MCF 10A (cell line): ENCODE data around the gene BRICD5. TPM values are rescaled to one million over a fixed set of nuclear protein-coding genes. Genes with fewer than 3 reads are reported as not detected.

Source experiments
- BruUV-seq: library from RNA; stranded (reverse); fragments of 400-500 nt; replicated peaks from 2 replicates; lab custom pipeline; 2021; lab: Mats Ljungman, UMichigan
- CTCF ChIA-PET: fragments of 300-600 bp; sonication (Branson Sonifier 250); formaldehyde crosslinking; extraction: SDS; loops from one replicate; lab custom pipeline; 2021; ENCODE audit warnings: antibody characterized with exemption, inconsistent platforms; lab: Yijun Ruan, JAX
- POLR2A ChIA-PET: fragments of 300-600, 350-650 bp; sonication (Branson Sonifier 250); formaldehyde crosslinking; extraction: SDS; loops from one replicate; lab custom pipeline; 2020; ENCODE audit warnings: antibody characterized with exemption, inconsistent platforms; lab: Yijun Ruan, JAX
- DNase-seq: peaks from one replicate; pipeline ENCODE4 v3.0.0-alpha.2; 2018; ENCODE audit not compliant: unreplicated experiment
- H3K27ac Mint-ChIP-seq: one replicate; pipeline ENCODE4 v1.8.0; 2022; ENCODE audit warnings: mild to moderate bottlenecking, low read depth, mixed read lengths; ENCODE audit not compliant: unreplicated experiment
- H3K27me3 Mint-ChIP-seq: one replicate; pipeline ENCODE4 v1.8.0; 2022; ENCODE audit warnings: mixed read lengths; ENCODE audit not compliant: insufficient read depth, unreplicated experiment
- H3K36me3 Mint-ChIP-seq: one replicate; pipeline ENCODE4 v1.8.0; 2022; ENCODE audit warnings: mild to moderate bottlenecking, moderate library complexity, mixed read lengths; ENCODE audit not compliant: insufficient read depth, unreplicated experiment
- H3K4me1 Mint-ChIP-seq: one replicate; pipeline ENCODE4 v1.8.0; 2022; ENCODE audit warnings: mixed read lengths; ENCODE audit not compliant: insufficient read depth, unreplicated experiment
- H3K4me3 Mint-ChIP-seq: one replicate; pipeline ENCODE4 v1.8.0; 2022; ENCODE audit warnings: mild to moderate bottlenecking, moderate library complexity, mixed read lengths; ENCODE audit not compliant: unreplicated experiment
- H3K9me3 Mint-ChIP-seq: one replicate; pipeline ENCODE4 v1.8.0; 2022; ENCODE audit warnings: mixed read lengths; ENCODE audit not compliant: unreplicated experiment
- intact Hi-C: fragments of 100-400 bp; cut with micrococcal nuclease; formaldehyde crosslinking; loops from 2 replicates; pipeline ENCODE4 v1.14.1; 2022
- total RNA-seq: library from RNA; stranded (reverse); gene quantifications from 2 replicates; pipeline ENCODE4 v1.2.3, GENCODE V29; 2022
- TF ChIP-seq, protein P1 (sequence below): fragments of 200-600 bp; IDR thresholded peaks from one replicate; pipeline ENCODE4 v1.8.0; 2022; ENCODE audit warnings: antibody characterized with exemption, mild to moderate bottlenecking; ENCODE audit not compliant: unreplicated experiment

The BRICD5 gene
- total RNA-seq, 1 experiment from 2014 or later: 4.6 TPM

DNA sequence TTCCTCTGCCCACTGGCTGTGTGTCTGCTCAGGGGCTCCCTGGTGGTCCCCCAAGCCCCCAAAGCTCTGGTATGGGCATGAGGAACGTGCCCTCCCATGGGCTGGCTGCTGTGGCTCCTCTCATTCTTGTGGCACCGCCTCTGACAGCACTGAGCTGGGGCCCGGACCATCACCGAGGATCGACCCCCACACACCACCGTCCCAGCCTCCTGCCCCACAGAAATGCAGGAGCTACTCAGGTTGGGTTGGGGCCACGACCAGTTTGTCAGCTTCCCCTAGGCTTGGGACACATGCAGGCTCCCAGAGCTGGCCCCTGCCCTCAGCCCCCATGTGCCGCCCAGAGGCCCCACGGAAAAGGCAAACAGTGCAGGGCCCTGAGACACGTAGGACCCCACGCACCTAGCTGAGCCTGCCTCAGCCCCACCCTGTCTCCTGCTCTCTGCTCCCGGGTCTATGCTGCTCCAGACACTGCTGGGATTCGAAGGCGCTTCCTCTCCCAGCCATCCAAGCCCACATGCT, 11.0 kb downstream of the BRICD5 start:
- H3K27ac Mint-ChIP-seq: no peak overlapping the region
- ChIA-PET POLR2A (interaction anchor here (1.4 kb wide), 1 partner anchor 38 kb away, joined by 3 read pairs; no protein-coding TSS in a partner anchor), CTCF (no interaction called here)
- no peaks in the 10 kb centered on the region for H3K36me3 Mint-ChIP-seq
- TF ChIP-seq, protein P1, sequence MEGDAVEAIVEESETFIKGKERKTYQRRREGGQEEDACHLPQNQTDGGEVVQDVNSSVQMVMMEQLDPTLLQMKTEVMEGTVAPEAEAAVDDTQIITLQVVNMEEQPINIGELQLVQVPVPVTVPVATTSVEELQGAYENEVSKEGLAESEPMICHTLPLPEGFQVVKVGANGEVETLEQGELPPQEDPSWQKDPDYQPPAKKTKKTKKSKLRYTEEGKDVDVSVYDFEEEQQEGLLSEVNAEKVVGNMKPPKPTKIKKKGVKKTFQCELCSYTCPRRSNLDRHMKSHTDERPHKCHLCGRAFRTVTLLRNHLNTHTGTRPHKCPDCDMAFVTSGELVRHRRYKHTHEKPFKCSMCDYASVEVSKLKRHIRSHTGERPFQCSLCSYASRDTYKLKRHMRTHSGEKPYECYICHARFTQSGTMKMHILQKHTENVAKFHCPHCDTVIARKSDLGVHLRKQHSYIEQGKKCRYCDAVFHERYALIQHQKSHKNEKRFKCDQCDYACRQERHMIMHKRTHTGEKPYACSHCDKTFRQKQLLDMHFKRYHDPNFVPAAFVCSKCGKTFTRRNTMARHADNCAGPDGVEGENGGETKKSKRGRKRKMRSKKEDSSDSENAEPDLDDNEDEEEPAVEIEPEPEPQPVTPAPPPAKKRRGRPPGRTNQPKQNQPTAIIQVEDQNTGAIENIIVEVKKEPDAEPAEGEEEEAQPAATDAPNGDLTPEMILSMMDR: no peak
- H3K27me3 Mint-ChIP-seq: no peaks in the 10 kb centered on the region
- intact Hi-C loops: no loop called here
- no TSS peak for BruUV-seq
- H3K4me1 Mint-ChIP-seq: peaks cover 4% of the 10 kb centered on the region
- no peaks in the 10 kb centered on the region for H3K9me3 Mint-ChIP-seq
- no peak for DNase-seq
- no peak overlapping the region for H3K4me3 Mint-ChIP-seq

GRCh38 chr16:2199095-2199494, 11.6 kb downstream of the BRICD5 start:
- ChIA-PET POLR2A (interaction anchor here (1.0 to 1.4 kb wide), 2 partner anchors 38 to 48 kb away, joined by 3 to 4 read pairs; no protein-coding TSS in a partner anchor), CTCF (no interaction called here)
- Mint-ChIP-seq H3K27me3 (no peaks in the 10 kb centered on the region), H3K36me3 (no peaks in the 10 kb centered on the region), H3K4me3 (no peak overlapping the region), H3K9me3 (no peaks in the 10 kb centered on the region), H3K4me1 (no peaks in the 10 kb centered on the region), H3K27ac (no peak overlapping the region)
- intact Hi-C loops: no loop called here
- no TSS peak for BruUV-seq
- TF ChIP-seq, protein P1: no peak
- DNase-seq: no peak

- Mint-ChIP-seq H3K4me3 (no peak overlapping the region), H3K27me3 (no peaks in the 10 kb centered on the region), H3K4me1 (no peaks in the 10 kb centered on the region), H3K9me3 (no peaks in the 10 kb centered on the region), H3K27ac (no peak overlapping the region), H3K36me3 (no peaks in the 10 kb centered on the region)
- no peak for DNase-seq
- intact Hi-C loops: no loop called here
- BruUV-seq: no TSS peak
- TF ChIP-seq, protein P1: no peak
- ChIA-PET CTCF (no interaction called here), POLR2A (interaction anchor here (0.7 to 1.0 kb wide), 2 partner anchors 47 to 52 kb away, joined by 3 to 4 read pairs; no protein-coding TSS in a partner anchor)
Measured at GRCh38 chr16:2198283-2198682, 12.4 kb downstream of the BRICD5 start.

- ChIA-PET POLR2A (interaction anchor here (0.7 to 1.6 kb wide), 3 partner anchors 17 to 53 kb away, joined by 3 to 4 read pairs (median 3); partner anchors contain the start of gene PGP), CTCF (interaction anchor here (0.7 kb wide), 1 partner anchor 303 kb away, joined by 4 read pairs; no protein-coding TSS in a partner anchor)
- Mint-ChIP-seq H3K27me3 (no peaks in the 10 kb centered on the region), H3K36me3 (no peaks in the 10 kb centered on the region), H3K9me3 (no peaks in the 10 kb centered on the region), H3K4me1 (no peaks in the 10 kb centered on the region), H3K4me3 (no peak overlapping the region), H3K27ac (no peak overlapping the region)
- TF ChIP-seq, protein P1: no peak
- DNase-seq: no peak
- intact Hi-C loops: no loop called here
- no TSS peak for BruUV-seq
Measured at GRCh38 chr16:2197765-2198164, 12.9 kb downstream of the BRICD5 start.
